ENCODE data around the gene MROH9.

GRCh38 chr1:171109966-171110365 lies 174.6 kb downstream of the MROH9 start:
- TF ChIP-seq GATA3 (IDR thresholded peaks at IDR 0.05; ENCODE audit: low read depth, low read length): no peak
- TF ChIP-seq GATA2 (IDR thresholded peaks at IDR 0.05; ENCODE audit: low read depth, low read length): no peak

Data from SH-SY5Y (cell line).